SK-N-SH treated with all-trans-retinoic acid at 6 μM for 48 hours (cell line): ENCODE results near the gene NOL11.

Experiments used
- ATAC-seq: fragments of 200-7000 bp; cut with Tn5 transposase; 3 replicates; pipeline ENCODE4 v1.9.1; 2020; ENCODE audit warnings: mild to moderate bottlenecking, moderate library complexity
- BACH2 ChIP-seq: fragments of 250-450 bp; sonication (Bioruptor Pico); IDR thresholded peaks from 2 replicates; pipeline ENCODE4 v1.9.0; 2021; ENCODE audit warnings: mild to moderate bottlenecking, borderline replicate concordance
- CREB5 ChIP-seq: fragments of 250-450 bp; sonication (Bioruptor Pico); IDR thresholded peaks from 2 replicates; pipeline ENCODE4 v1.5.1; 2020; ENCODE audit warnings: low read depth, mild to moderate bottlenecking, moderate library complexity
- CSDC2 ChIP-seq: fragments of 250-450 bp; sonication (Bioruptor Pico); IDR thresholded peaks from 2 replicates; pipeline ENCODE4 v1.5.0; 2020; ENCODE audit warnings: mild to moderate bottlenecking, moderate library complexity
- CSRNP3 ChIP-seq: fragments of 250-450 bp; sonication (Bioruptor Pico); IDR thresholded peaks from 2 replicates; pipeline ENCODE4 v1.5.1; 2021; ENCODE audit warnings: mild to moderate bottlenecking, moderate library complexity
- ESRRG ChIP-seq: fragments of 250-450 bp; sonication (Bioruptor Pico); IDR thresholded peaks from 2 replicates; pipeline ENCODE4 v1.6.1; 2021; ENCODE audit warnings: mild to moderate bottlenecking
- GLIS3 ChIP-seq: fragments of 250-450 bp; sonication (Bioruptor Pico); IDR thresholded peaks from 2 replicates; pipeline ENCODE4 v1.5.0; 2020; ENCODE audit warnings: mild to moderate bottlenecking, moderate library complexity
- ISL1 ChIP-seq: fragments of 250-450 bp; sonication (Bioruptor Pico); IDR thresholded peaks from 2 replicates; pipeline ENCODE4 v2.1.2; 2022; ENCODE audit warnings: mild to moderate bottlenecking, moderate library complexity
- OSR1 ChIP-seq: fragments of 250-450 bp; sonication (Bioruptor Pico); IDR thresholded peaks from 2 replicates; pipeline ENCODE4 v1.8.0; 2022; ENCODE audit warnings: moderate library complexity, mild to moderate bottlenecking, inconsistent platforms
- PATZ1 ChIP-seq: fragments of 250-450 bp; sonication (Bioruptor Pico); IDR thresholded peaks from 2 replicates; pipeline ENCODE4 v1.8.0; 2020; ENCODE audit warnings: mild to moderate bottlenecking, moderate library complexity, borderline replicate concordance
- POU6F1 ChIP-seq: fragments of 250-450 bp; sonication (Bioruptor Pico); IDR thresholded peaks from 2 replicates; pipeline ENCODE4 v1.8.0; 2021; ENCODE audit warnings: low read depth, mild to moderate bottlenecking, moderate library complexity, borderline replicate concordance
- RARB ChIP-seq: fragments of 250-450 bp; sonication (Bioruptor Pico); IDR thresholded peaks from 2 replicates; pipeline ENCODE4 v1.8.0; 2021; ENCODE audit warnings: mild to moderate bottlenecking, moderate library complexity
- SNAI2 ChIP-seq: fragments of 250-450 bp; sonication (Bioruptor Pico); IDR thresholded peaks from 2 replicates; pipeline ENCODE4 v1.5.0; 2020; ENCODE audit warnings: mild to moderate bottlenecking, moderate library complexity
- TCF4 ChIP-seq: fragments of 250-450 bp; sonication (Bioruptor Pico); IDR thresholded peaks from 2 replicates; pipeline ENCODE4 v1.8.0; 2021; ENCODE audit warnings: mild to moderate bottlenecking, moderate library complexity, borderline replicate concordance
- TOX ChIP-seq: fragments of 250-450 bp; sonication (Bioruptor Pico); IDR thresholded peaks from 2 replicates; pipeline ENCODE4 v1.8.0; 2021; ENCODE audit warnings: mild to moderate bottlenecking, moderate library complexity, borderline replicate concordance
- TSHZ2 ChIP-seq: fragments of 250-450 bp; sonication (Bioruptor Pico); IDR thresholded peaks from 2 replicates; pipeline ENCODE4 v1.5.0; 2020; ENCODE audit warnings: mild to moderate bottlenecking, moderate library complexity
- ZC3H10 ChIP-seq: fragments of 250-450 bp; sonication (Bioruptor Pico); IDR thresholded peaks from 2 replicates; pipeline ENCODE4 v1.5.1; 2021; ENCODE audit warnings: mild to moderate bottlenecking, moderate library complexity
- ZFP3 ChIP-seq: fragments of 250-450 bp; sonication (Bioruptor Pico); IDR thresholded peaks from 2 replicates; pipeline ENCODE4 v1.5.0; 2020; ENCODE audit warnings: mild to moderate bottlenecking, moderate library complexity
- ZFP30 ChIP-seq: fragments of 450-650 bp; formaldehyde crosslinking; IDR thresholded peaks from 2 replicates; pipeline ENCODE4 v1.5.0; 2022; ENCODE audit warnings: mild to moderate bottlenecking, moderate library complexity
- ZNF565 ChIP-seq: fragments of 450-650 bp; formaldehyde crosslinking; conservative IDR thresholded peaks from 2 replicates; pipeline ENCODE4 v1.5.0; 2020; ENCODE audit warnings: low read depth, mild to moderate bottlenecking, moderate library complexity
- ZNF70 ChIP-seq: fragments of 450-650 bp; formaldehyde crosslinking; IDR thresholded peaks from 2 replicates; pipeline ENCODE4 v1.5.0; 2020; ENCODE audit warnings: mild to moderate bottlenecking, moderate library complexity
- ZNF8 ChIP-seq: fragments of 450-650 bp; formaldehyde crosslinking; IDR thresholded peaks from 2 replicates; pipeline ENCODE4 v1.5.0; 2020; ENCODE audit warnings: mild to moderate bottlenecking, moderate library complexity

NOL11 gene

GRCh38 chr17:67689534-67690177, 28.1 kb upstream of the NOL11 start:
- TF ChIP-seq ZNF8 (CRISPR knock-in tag): no peak
- no peak for TF ChIP-seq CREB5 (CRISPR knock-in tag)
- TF ChIP-seq RARB (CRISPR knock-in tag): no peak
- no peak for TF ChIP-seq TCF4 (CRISPR knock-in tag)
- no peak for TF ChIP-seq ISL1 (CRISPR knock-in tag)
- TF ChIP-seq CSDC2: no peak
- TF ChIP-seq ZFP3 (CRISPR knock-in tag): no peak
- TF ChIP-seq BACH2 (CRISPR knock-in tag): no peak
- no peak for TF ChIP-seq ZFP30 (CRISPR knock-in tag)
- TF ChIP-seq ESRRG (CRISPR knock-in tag): no peak
- no peak for TF ChIP-seq ZC3H10 (CRISPR knock-in tag)
- TF ChIP-seq TSHZ2 (CRISPR knock-in tag): no peak
- TF ChIP-seq PATZ1 (CRISPR knock-in tag): no peak
- no peak for TF ChIP-seq ZNF565 (CRISPR knock-in tag)
- no peak for TF ChIP-seq ZNF70 (CRISPR knock-in tag)
- TF ChIP-seq TOX (CRISPR knock-in tag): no peak
- no peak for TF ChIP-seq OSR1 (CRISPR knock-in tag)
- TF ChIP-seq SNAI2: no peak
- no peak for TF ChIP-seq CSRNP3
- TF ChIP-seq GLIS3 (CRISPR knock-in tag): no peak

GRCh38 chr17:67693811-67694210, 23.9 kb upstream of the NOL11 start:
- no peak for TF ChIP-seq TOX (CRISPR knock-in tag)
- no peak for TF ChIP-seq SNAI2
- no peak for TF ChIP-seq ZFP3 (CRISPR knock-in tag)
- no peak for TF ChIP-seq RARB (CRISPR knock-in tag)
- no peak for TF ChIP-seq ZFP30 (CRISPR knock-in tag)
- TF ChIP-seq ESRRG (CRISPR knock-in tag): no peak
- TF ChIP-seq CSDC2: no peak
- TF ChIP-seq ISL1 (CRISPR knock-in tag): no peak
- no peak for TF ChIP-seq CSRNP3
- TF ChIP-seq TSHZ2 (CRISPR knock-in tag): no peak
- TF ChIP-seq POU6F1: no peak
- no peak for TF ChIP-seq GLIS3 (CRISPR knock-in tag)
- no peak for TF ChIP-seq ZNF565 (CRISPR knock-in tag)
- TF ChIP-seq ZC3H10 (CRISPR knock-in tag): no peak
- TF ChIP-seq TCF4 (CRISPR knock-in tag): no peak
- TF ChIP-seq BACH2 (CRISPR knock-in tag): no peak
- TF ChIP-seq ZNF70 (CRISPR knock-in tag): no peak
- TF ChIP-seq, all 23 proteins: peak for 0
- ATAC-seq: no peak

More at GRCh38 chr17:67689534-67690177, 28.1 kb upstream of the NOL11 start:
- peak; percentile 83 for ATAC-seq
